Cardiac fibroblast (primary cell): ENCODE results near the gene AIP.

ENCODE experiments used
- DNase-seq, 2 donors: peaks; one replicate each; pipeline versions ENCODE4 v3.0.0 to v3.0.0-alpha.2; 2010; ENCODE audit warnings: low read depth in 2 of 2
- H3K4me3 ChIP-seq, 2 donors: replicated peaks in 1 of 2; 1 replicate in 1 of 2; 2 replicates in 1 of 2; pipeline ENCODE4 v1.5.1; 2011; ENCODE audit warnings: low read depth in 2 of 2, low read length in 2 of 2, mild to moderate bottlenecking in 2 of 2, moderate library complexity in 1 of 2
- CTCF ChIP-seq: IDR thresholded peaks from one replicate; pipeline ENCODE4 v1.5.1; 2011; ENCODE audit warnings: low read depth, mild to moderate bottlenecking, low read length, inconsistent platforms

AIP gene

GRCh38 chr11:67440229-67441097 lies 42.4 kb upstream of the AIP start:
- DNase-seq = no peak
- H3K4me3 ChIP-seq = no peak overlapping the region
- TF ChIP-seq CTCF = no peak

- no peak for TF ChIP-seq CTCF
- H3K4me3 ChIP-seq = no peak overlapping the region
- no peak for DNase-seq
Observed at GRCh38 chr11:67441098-67441563, 41.7 kb upstream of the AIP start.

- H3K4me3 ChIP-seq = no peak overlapping the region
Observed at GRCh38 chr11:67441731-67442351, 41.0 kb upstream of the AIP start.

GRCh38 chr11:67442504-67443404 lies 40.1 kb upstream of the AIP start:
- DNase-seq = no peak
- no peak for TF ChIP-seq CTCF
- H3K4me3 ChIP-seq = peak overlapping the region; percentile 84 to 95

More at GRCh38 chr11:67441731-67442351, 41.0 kb upstream of the AIP start:
- no peak for DNase-seq
- TF ChIP-seq CTCF = no peak

- TF ChIP-seq CTCF = no peak
- no peak overlapping the region for H3K4me3 ChIP-seq
- no peak for DNase-seq
Observed at GRCh38 chr11:67445515-67445914, 37.3 kb upstream of the AIP start.

- no peak for TF ChIP-seq CTCF
- H3K4me3 ChIP-seq = no peak overlapping the region
- no peak for DNase-seq
Observed at GRCh38 chr11:67448220-67448609, 34.6 kb upstream of the AIP start.
